ENCODE data around the gene ADGRA1.

ADGRA1 gene

DNA sequence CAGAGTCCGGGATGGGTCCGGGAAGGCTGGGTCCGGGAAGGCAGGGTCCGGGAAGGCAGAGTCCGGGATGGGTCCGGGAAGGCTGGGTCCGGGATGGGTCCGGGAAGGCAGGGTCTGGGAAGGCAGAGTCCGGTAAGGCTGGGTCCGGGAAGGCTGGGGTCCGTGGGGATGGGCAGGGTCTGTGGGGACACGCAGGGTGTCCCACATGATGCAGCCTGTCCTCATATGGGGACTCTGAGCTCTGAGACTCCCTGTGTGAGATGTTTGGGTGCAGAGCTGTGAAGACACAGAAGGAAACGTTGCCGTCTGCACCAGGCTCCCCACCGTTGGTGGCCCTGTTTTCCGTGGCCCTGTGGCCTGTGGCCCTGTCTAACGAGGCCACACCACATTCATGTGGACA lies 45.7 kb upstream of the ADGRA1 start:
- no peak overlapping the region for H3K4me3 ChIP-seq (ENCODE audit: low read length)
- TF ChIP-seq, protein P1, sequence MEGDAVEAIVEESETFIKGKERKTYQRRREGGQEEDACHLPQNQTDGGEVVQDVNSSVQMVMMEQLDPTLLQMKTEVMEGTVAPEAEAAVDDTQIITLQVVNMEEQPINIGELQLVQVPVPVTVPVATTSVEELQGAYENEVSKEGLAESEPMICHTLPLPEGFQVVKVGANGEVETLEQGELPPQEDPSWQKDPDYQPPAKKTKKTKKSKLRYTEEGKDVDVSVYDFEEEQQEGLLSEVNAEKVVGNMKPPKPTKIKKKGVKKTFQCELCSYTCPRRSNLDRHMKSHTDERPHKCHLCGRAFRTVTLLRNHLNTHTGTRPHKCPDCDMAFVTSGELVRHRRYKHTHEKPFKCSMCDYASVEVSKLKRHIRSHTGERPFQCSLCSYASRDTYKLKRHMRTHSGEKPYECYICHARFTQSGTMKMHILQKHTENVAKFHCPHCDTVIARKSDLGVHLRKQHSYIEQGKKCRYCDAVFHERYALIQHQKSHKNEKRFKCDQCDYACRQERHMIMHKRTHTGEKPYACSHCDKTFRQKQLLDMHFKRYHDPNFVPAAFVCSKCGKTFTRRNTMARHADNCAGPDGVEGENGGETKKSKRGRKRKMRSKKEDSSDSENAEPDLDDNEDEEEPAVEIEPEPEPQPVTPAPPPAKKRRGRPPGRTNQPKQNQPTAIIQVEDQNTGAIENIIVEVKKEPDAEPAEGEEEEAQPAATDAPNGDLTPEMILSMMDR (IDR thresholded peaks at IDR 0.05; ENCODE audit: insufficient read depth, low read depth, low read length, missing control alignments) = no peak
- no peak for DNase-seq (ENCODE audit: low read depth)

DNA sequence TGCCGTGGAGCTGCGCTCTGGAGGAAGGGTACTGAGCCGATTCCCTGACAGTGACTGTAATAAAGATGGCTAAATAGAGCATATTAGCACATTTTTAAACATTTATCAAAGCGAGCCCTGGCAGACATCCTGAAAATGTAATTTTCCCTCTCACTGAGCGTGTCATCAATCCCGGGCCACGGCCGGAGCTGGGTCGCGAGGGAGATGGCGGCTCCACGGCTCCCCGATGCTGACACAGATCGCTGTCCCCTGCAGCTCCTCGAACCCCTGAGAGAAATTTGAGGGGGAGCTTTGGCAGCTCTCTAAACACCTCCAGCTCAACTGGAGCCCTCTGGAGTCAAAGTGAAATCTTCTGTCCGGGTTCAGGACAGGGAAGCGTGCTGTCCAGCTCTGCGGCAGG lies 44.9 kb upstream of the ADGRA1 start:
- TF ChIP-seq, protein P1 (IDR thresholded peaks at IDR 0.05; ENCODE audit: insufficient read depth, low read depth, low read length, missing control alignments) = no peak

DNA sequence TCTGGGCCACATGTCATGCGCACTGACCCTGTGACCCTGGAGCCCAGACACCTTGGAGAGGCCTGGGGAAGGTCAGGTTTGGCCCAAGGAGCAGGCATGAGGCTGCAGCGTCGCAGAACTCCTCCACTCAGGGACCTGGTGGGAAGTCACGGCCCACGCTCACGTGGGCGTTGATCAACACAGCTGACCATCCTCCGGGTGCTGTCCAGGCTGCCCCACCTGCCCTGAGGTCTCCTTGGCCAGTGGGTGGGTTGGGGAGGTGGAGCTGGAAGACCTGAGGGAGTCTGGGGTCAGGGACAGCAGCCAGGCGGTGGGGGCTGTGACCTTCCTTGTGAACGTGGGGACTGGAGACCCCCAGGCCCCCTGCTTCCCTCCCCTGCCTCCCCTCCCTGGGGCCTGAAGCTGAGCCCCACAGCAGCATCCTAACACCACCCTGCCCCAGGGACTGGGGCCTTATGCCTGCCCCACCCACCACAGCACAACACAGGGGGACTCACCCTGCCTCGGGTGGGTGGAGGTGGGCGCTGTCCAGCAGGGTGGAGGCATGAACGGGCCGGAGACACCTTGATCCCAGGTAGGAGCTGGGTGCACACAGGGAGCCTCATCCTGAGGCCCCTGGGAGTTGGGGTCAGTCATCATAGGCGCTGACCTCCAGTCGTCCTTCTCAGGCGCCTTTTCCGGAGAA lies 44.0 kb upstream of the ADGRA1 start:
- DNase-seq (ENCODE audit: low read depth) = no peak
- H3K4me3 ChIP-seq (ENCODE audit: low read length) = no peak overlapping the region
- TF ChIP-seq, protein P1 (IDR thresholded peaks at IDR 0.05; ENCODE audit: insufficient read depth, low read depth, low read length, missing control alignments) = no peak

More for the DNA sequence above, 44.9 kb upstream of the ADGRA1 start:
- H3K4me3 ChIP-seq (ENCODE audit: low read length) = no peak overlapping the region
- no peak for DNase-seq (ENCODE audit: low read depth)

DNA sequence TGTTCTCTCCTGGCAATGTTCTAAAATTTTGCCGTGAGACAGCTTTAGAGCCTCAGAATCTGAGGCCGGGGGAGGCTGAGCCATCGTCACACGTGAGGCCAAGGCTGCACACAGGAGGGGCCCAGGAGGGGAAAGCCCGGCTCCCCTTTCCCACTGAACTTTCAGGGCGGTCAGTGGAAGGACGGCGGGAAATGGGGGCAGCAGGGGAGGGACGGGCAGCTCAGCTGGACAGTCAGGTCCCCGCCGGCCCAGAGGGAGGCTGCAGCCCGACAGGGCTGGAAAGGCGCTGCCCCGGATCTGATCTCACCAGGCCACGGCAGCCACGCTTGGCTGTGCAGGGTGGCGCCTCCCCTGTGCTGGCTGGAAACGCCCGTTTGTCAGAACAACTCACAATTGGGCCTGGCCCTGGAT lies 43.3 kb upstream of the ADGRA1 start:
- no peak for DNase-seq (ENCODE audit: low read depth)
- TF ChIP-seq, protein P1 (IDR thresholded peaks at IDR 0.05; ENCODE audit: insufficient read depth, low read depth, low read length, missing control alignments) = no peak
- H3K4me3 ChIP-seq (ENCODE audit: low read length) = no peak overlapping the region

DNA sequence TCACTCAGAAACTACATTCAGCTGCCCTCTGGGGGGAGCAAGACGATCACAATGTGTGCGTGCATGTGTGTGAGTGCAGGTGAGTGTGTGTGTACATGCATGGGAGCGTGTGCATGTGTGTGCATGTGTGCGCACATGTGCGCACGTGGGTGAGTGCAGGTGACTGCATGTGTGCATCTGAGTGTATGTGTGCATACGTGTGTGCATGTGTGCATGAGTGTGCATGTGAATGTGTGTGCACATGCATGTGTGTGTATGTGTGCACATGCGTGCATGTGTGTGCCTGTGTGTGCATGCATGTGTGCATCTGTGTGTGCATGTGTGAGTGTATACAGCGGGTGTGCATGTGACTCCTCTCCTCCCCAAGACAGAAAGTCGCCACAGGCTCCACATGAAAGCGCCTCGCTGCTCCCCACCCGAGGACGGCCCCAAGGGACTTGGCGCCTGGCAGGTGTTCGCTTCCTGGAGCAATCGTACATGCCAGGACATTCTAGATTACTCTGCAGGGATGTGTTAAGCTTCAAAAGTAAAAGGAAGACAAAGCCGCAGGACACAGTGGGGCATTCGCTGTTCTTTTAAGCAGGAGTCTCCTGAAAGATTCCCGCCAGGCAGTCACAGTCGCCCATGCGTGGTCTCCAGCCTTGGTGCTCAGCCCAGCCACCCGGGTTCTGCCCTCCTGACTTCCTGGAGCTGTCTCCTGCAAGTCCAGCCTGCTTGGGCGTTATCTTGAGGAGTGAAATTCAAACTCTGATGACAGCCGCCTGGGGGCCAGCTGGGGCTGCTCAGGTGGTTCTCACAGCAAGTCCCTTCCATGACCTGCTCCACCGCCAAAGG lies 42.0 kb upstream of the ADGRA1 start:
- TF ChIP-seq, protein P1 (IDR thresholded peaks at IDR 0.05; ENCODE audit: insufficient read depth, low read depth, low read length, missing control alignments) = no peak
- H3K4me3 ChIP-seq (ENCODE audit: low read length) = no peak overlapping the region
- DNase-seq (ENCODE audit: low read depth) = no peak

GRCh38 chr10:133046390-133046765 lies 41.3 kb upstream of the ADGRA1 start:
- TF ChIP-seq, protein P1 (IDR thresholded peaks at IDR 0.05; ENCODE audit: insufficient read depth, low read depth, low read length, missing control alignments) = no peak

More at GRCh38 chr10:133046390-133046765, 41.3 kb upstream of the ADGRA1 start:
- DNase-seq (ENCODE audit: low read depth) = no peak
- H3K4me3 ChIP-seq (ENCODE audit: low read length) = no peak overlapping the region
